Measurements from ENCODE around the gene MYCBP2.

DNA sequence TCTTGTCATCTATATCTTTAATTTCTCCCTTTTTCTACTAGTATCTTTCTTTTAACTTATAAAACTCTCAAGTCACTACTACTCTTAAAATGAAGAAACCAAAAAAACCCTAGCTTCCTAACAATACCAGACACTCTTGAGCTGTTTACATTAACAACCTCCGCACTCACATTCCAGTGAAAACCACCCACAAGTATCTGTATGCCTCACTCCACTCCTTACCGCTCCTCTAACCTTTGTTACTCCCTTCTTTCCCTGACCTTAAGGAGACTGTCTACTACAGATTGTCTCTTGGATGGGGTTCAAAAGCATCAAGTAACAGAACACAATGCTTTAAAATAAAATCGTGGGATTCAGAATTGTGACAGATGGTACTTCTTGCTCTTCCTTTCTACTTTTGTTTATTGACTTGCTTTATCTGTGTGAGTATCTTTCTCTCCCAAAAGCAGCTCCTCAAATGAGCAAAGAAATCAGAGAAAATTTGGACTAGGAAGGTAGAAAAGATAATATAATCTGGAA, 189.9 kb downstream of the MYCBP2 start:
- TF ChIP-seq GATA2 (IDR thresholded peaks at IDR 0.05; ENCODE audit: low read depth, low read length) (no peak), GATA3 (IDR thresholded peaks at IDR 0.05; ENCODE audit: low read depth, low read length) (no peak)
